ENCODE data around the gene SP5.

Gene SP5

GRCh38 chr2:170742896-170743529 is 27.9 kb downstream of the SP5 start:
- Histone ChIP-seq H3F3A (ENCODE audit: insufficient read depth, low read length) (no peaks in the 10 kb centered on the region), H3K4me1 (ENCODE audit: low read length) (no peaks in the 10 kb centered on the region), H3K9ac (ENCODE audit: low read length) (no peak overlapping the region), H2AFZ (ENCODE audit: low read length) (no peak overlapping the region), H3K79me2 (ENCODE audit: low read length) (no peaks in the 10 kb centered on the region), H3K9me3 (replicated peaks; ENCODE audit: insufficient read depth, low read length) (no peaks in the 10 kb centered on the region), H3K27ac (ENCODE audit: low read length) (no peak overlapping the region), H3K9me2 (replicated peaks; ENCODE audit: insufficient read depth, low read length) (no peaks in the 10 kb centered on the region), H3K4me3 (ENCODE audit: low read length) (no peak overlapping the region), H3K4me2 (ENCODE audit: low read depth, low read length) (no peak overlapping the region), H3K36me3 (replicated peaks; ENCODE audit: insufficient read depth, low read length) (no peaks in the 10 kb centered on the region), H3K27me3 (replicated peaks; ENCODE audit: insufficient read depth, low read length) (no peaks in the 10 kb centered on the region), H4K20me1 (ENCODE audit: insufficient read depth, low read length) (no peaks in the 10 kb centered on the region)
- DNase-seq: no peak
- TF ChIP-seq EZH2 (optimal IDR thresholded peaks at IDR 0.05; ENCODE audit: low read depth, low read length): no peak
- TF ChIP-seq, protein P1, sequence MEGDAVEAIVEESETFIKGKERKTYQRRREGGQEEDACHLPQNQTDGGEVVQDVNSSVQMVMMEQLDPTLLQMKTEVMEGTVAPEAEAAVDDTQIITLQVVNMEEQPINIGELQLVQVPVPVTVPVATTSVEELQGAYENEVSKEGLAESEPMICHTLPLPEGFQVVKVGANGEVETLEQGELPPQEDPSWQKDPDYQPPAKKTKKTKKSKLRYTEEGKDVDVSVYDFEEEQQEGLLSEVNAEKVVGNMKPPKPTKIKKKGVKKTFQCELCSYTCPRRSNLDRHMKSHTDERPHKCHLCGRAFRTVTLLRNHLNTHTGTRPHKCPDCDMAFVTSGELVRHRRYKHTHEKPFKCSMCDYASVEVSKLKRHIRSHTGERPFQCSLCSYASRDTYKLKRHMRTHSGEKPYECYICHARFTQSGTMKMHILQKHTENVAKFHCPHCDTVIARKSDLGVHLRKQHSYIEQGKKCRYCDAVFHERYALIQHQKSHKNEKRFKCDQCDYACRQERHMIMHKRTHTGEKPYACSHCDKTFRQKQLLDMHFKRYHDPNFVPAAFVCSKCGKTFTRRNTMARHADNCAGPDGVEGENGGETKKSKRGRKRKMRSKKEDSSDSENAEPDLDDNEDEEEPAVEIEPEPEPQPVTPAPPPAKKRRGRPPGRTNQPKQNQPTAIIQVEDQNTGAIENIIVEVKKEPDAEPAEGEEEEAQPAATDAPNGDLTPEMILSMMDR (IDR thresholded peaks at IDR 0.05; ENCODE audit: low read length): no peak
- TF ChIP-seq EZH2phosphoT487 (IDR thresholded peaks at IDR 0.05; ENCODE audit: low read length): no peak

DNA sequence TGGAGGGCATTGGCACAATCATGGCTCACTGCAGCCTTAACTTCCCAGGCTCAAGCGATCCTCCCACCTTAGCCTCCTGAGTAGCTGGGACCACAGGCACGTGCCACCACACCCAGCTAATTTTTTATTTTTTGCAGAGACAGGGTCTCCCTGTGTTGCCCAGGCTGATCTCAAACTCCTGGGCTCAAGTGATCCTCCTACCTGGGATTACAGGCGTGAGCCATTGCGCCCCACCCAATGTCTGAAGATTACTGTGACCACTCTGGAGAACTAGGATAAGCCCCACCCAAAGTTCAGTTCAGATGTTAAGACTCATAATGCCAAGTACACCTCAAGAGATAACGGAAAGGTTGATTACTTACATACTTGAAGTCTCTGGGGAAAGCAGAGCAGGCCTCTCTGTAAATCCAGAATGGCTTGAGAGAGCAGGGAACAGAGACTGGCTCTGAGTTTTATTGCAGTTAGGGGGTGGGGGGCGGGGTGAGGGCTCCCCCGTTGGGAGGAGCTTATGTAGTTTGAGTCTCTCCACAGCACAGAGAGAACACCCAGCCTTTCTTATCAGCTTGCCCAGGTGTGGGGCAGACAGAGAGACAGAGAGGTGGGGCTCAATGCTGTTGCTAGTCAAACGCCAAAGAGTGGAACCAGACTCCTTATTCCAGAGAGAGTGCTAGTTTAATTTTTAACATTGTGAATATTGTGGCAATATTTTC is 28.5 kb downstream of the SP5 start:
- Histone ChIP-seq H3K9ac (ENCODE audit: low read length) (no peak overlapping the region), H3K4me2 (ENCODE audit: low read depth, low read length) (no peak overlapping the region), H2AFZ (ENCODE audit: low read length) (no peak overlapping the region), H3K4me3 (ENCODE audit: low read length) (no peak overlapping the region), H3K4me1 (ENCODE audit: low read length) (no peaks in the 10 kb centered on the region), H3K79me2 (ENCODE audit: low read length) (no peaks in the 10 kb centered on the region), H3K9me3 (replicated peaks; ENCODE audit: insufficient read depth, low read length) (no peaks in the 10 kb centered on the region), H3F3A (ENCODE audit: insufficient read depth, low read length) (no peaks in the 10 kb centered on the region), H3K27me3 (replicated peaks; ENCODE audit: insufficient read depth, low read length) (no peaks in the 10 kb centered on the region), H3K27ac (ENCODE audit: low read length) (no peak overlapping the region), H3K9me2 (replicated peaks; ENCODE audit: insufficient read depth, low read length) (no peaks in the 10 kb centered on the region), H3K36me3 (replicated peaks; ENCODE audit: insufficient read depth, low read length) (no peaks in the 10 kb centered on the region), H4K20me1 (ENCODE audit: insufficient read depth, low read length) (no peaks in the 10 kb centered on the region)
- no peak for TF ChIP-seq EZH2phosphoT487 (IDR thresholded peaks at IDR 0.05; ENCODE audit: low read length)
- TF ChIP-seq, protein P1 (IDR thresholded peaks at IDR 0.05; ENCODE audit: low read length): no peak
- no peak for TF ChIP-seq EZH2 (optimal IDR thresholded peaks at IDR 0.05; ENCODE audit: low read depth, low read length)
- no peak for DNase-seq

DNA sequence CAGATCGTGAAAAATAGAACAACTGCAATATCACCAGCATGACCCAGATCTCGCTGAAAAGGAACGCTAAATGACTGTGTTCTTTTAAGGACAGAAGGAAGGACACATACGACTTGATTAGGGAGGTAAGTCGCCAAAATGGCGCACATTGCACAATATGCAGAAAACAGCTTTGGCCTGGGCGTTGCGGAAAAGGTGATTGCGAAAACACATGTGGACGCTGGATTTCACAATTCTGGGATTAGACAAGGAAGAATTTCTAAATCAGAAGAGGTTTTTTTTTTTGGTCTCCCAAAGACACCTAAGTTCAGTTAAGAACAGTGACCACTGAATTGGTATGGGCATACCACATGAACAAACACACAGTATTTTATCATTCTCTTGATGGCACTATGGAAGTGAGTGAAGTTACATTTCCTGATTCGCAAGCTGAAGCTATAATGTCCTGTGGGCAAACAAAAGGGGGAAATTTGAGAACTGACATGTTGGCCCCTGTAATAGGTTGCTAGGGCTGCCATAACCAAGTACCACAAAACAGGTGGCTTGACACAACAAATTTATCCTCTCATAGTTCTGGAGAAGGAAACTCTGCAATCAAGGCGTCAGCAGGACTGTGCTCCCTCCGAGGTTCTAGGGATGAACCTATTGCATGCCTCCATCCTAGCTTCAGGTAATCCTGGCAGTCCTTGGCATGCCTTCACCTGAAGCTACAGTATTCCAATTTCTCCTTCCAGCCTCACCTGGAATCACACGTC is 29.3 kb downstream of the SP5 start:
- H3K4me3 ChIP-seq (ENCODE audit: low read length): no peak overlapping the region
- no peak overlapping the region for H3K4me2 ChIP-seq (ENCODE audit: low read depth, low read length)
- H3K4me1 ChIP-seq (ENCODE audit: low read length): no peaks in the 10 kb centered on the region
- DNase-seq: no peak
- no peaks in the 10 kb centered on the region for H3K9me2 ChIP-seq (replicated peaks; ENCODE audit: insufficient read depth, low read length)
- no peak overlapping the region for H3K9ac ChIP-seq (ENCODE audit: low read length)
- H3K27ac ChIP-seq (ENCODE audit: low read length): no peak overlapping the region
- H3K9me3 ChIP-seq (replicated peaks; ENCODE audit: insufficient read depth, low read length): no peaks in the 10 kb centered on the region
- no peaks in the 10 kb centered on the region for H4K20me1 ChIP-seq (ENCODE audit: insufficient read depth, low read length)
- H3K27me3 ChIP-seq (replicated peaks; ENCODE audit: insufficient read depth, low read length): no peaks in the 10 kb centered on the region
- no peak overlapping the region for H2AFZ ChIP-seq (ENCODE audit: low read length)
- no peaks in the 10 kb centered on the region for H3K79me2 ChIP-seq (ENCODE audit: low read length)
- TF ChIP-seq EZH2phosphoT487 (IDR thresholded peaks at IDR 0.05; ENCODE audit: low read length): no peak
- no peak for TF ChIP-seq EZH2 (optimal IDR thresholded peaks at IDR 0.05; ENCODE audit: low read depth, low read length)
- TF ChIP-seq, protein P1 (IDR thresholded peaks at IDR 0.05; ENCODE audit: low read length): no peak
- H3K36me3 ChIP-seq (replicated peaks; ENCODE audit: insufficient read depth, low read length): no peaks in the 10 kb centered on the region
- H3F3A ChIP-seq (ENCODE audit: insufficient read depth, low read length): no peaks in the 10 kb centered on the region
